Panc1 (cell line): ENCODE measurements around the gene MSN. TPM values are rescaled to one million over a fixed set of nuclear protein-coding genes. Genes with fewer than 3 reads are reported as not detected.

Source experiments
- ATAC-seq: fragments of 200-7000 bp; cut with Tn5 transposase; 2 replicates; pipeline ENCODE4 v1.9.1; 2020; ENCODE audit warnings: mild to moderate bottlenecking, moderate library complexity
- BruUV-seq: library from RNA; stranded (reverse); fragments of 400-500 nt; replicated peaks from 2 replicates; lab custom pipeline; 2021; lab: Mats Ljungman, UMichigan
- CTCF ChIA-PET: fragments of 300-600 bp; sonication (Branson Sonifier 250); formaldehyde crosslinking; loops from one replicate; lab custom pipeline; 2022; ENCODE audit warnings: antibody characterized with exemption; lab: Charles Lee
- POLR2A ChIA-PET: fragments of 300-600 bp; sonication (Branson Sonifier 250); formaldehyde crosslinking; loops from one replicate; lab custom pipeline; 2022; ENCODE audit warnings: antibody characterized with exemption; lab: Charles Lee
- DNase-seq: peaks from one replicate; pipeline ENCODE4 v3.0.0-alpha.2; 2010; ENCODE audit warnings: low read depth, low spot score
- H3K27ac ChIP-seq: 2 replicates; pipeline ENCODE4 v1.5.1; 2011; ENCODE audit warnings: mild to moderate bottlenecking, low read length, inconsistent platforms
- H3K27me3 ChIP-seq: fragments of 200-500 bp; sonication (Bioruptor generic); 2 replicates; pipeline ENCODE4 v1.6.0; 2014; ENCODE audit warnings: low read length, inconsistent platforms; ENCODE audit not compliant: control insufficient read depth, insufficient read depth
- H3K36me3 ChIP-seq: fragments of 200-500 bp; sonication (Bioruptor generic); 2 replicates; pipeline ENCODE4 v1.5.1; 2014; ENCODE audit warnings: inconsistent platforms, mild to moderate bottlenecking, low read length, moderate library complexity; ENCODE audit not compliant: control insufficient read depth, insufficient read depth
- H3K4me1 ChIP-seq: 2 replicates; pipeline ENCODE4 v1.5.1; 2011; ENCODE audit warnings: inconsistent platforms, mild to moderate bottlenecking, low read length, moderate library complexity; ENCODE audit not compliant: control insufficient read depth, insufficient read depth
- H3K4me3 ChIP-seq, 2 experiments: 2 replicates each; pipeline ENCODE4 v1.5.1; 2011 to 2012; ENCODE audit warnings: low read depth in 2 of 2, low read length in 2 of 2, mild to moderate bottlenecking in 2 of 2, inconsistent platforms in 1 of 2, moderate library complexity in 1 of 2
- H3K9me3 ChIP-seq: fragments of 200-500 bp; sonication (Bioruptor generic); 2 replicates; pipeline ENCODE4 v1.5.1; 2014; ENCODE audit warnings: low read depth, mild to moderate bottlenecking, inconsistent platforms, low read length, moderate library complexity; ENCODE audit not compliant: control insufficient read depth, insufficient read depth
- POLR2AphosphoS5 ChIP-seq: IDR thresholded peaks from 2 replicates; pipeline ENCODE4 v1.6.1; 2012; ENCODE audit warnings: mild to moderate bottlenecking, low read depth, low read length, moderate library complexity
- SIN3A ChIP-seq: IDR thresholded peaks from 2 replicates; pipeline ENCODE4 v1.6.1; 2012; ENCODE audit warnings: low read depth, mild to moderate bottlenecking, low read length, moderate library complexity, borderline replicate concordance; ENCODE audit not compliant: insufficient read depth
- TCF7L2 ChIP-seq: IDR thresholded peaks from 2 replicates; pipeline ENCODE4 v1.6.1; 2011; ENCODE audit warnings: mild to moderate bottlenecking, low read depth, low read length, inconsistent platforms
- in situ Hi-C: cut with HindIII; loops from 2 replicates; pipeline ENCODE4 v1.10.0; 2016; ENCODE audit warnings: low sequenced_read_pairs, low pct_unique_long_range_greater_than_20kb
- intact Hi-C: fragments of 100-400 bp; cut with micrococcal nuclease; formaldehyde crosslinking; loops from one replicate; pipeline ENCODE4 v1.10.0; 2022; ENCODE audit not compliant: unreplicated experiment
- total RNA-seq: library from RNA; stranded (reverse); gene quantifications from one replicate; pipeline ENCODE4 v1.2.1, GENCODE V29; 2021; ENCODE audit not compliant: unreplicated experiment
- TF ChIP-seq, protein P1 (sequence below): fragments of 450-650 bp; IDR thresholded peaks from 2 replicates; pipeline ENCODE4 v1.5.1; 2017; ENCODE audit warnings: mild to moderate bottlenecking
- TF ChIP-seq, protein P2 (sequence below), 2 experiments: IDR thresholded peaks; 2 replicates each; pipeline ENCODE4 v1.6.1; 2011 to 2012; ENCODE audit warnings: low read depth in 2 of 2, control low read depth in 1 of 2, low read length in 1 of 2, mild to moderate bottlenecking in 1 of 2, moderate library complexity in 1 of 2; ENCODE audit not compliant: insufficient read depth in 1 of 2

Gene MSN
- total RNA-seq, 1 experiment from 2014 or later, result 185 TPM

DNA sequence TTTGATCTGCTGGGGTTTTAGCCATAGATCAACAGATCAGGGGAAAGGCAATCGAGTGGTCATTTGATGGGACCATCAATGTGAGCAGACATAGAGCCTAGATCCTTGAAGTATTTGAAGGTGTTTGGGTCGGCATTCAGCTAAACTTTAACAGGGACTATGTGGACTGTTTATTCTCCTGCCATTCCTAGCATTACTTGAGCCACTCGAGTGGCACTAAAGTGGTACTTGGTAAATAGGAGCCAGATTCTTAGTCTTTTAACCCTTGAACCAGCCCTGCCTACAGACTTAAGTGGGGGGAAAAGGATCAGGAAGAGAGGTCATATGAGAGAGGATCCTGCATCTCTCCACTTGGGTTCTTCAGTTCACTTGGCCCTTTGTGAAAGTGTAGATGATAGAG is 3.8 kb downstream of the MSN start:
- intact Hi-C loops, result no loop called here
- no peak for TF ChIP-seq SIN3A
- TF ChIP-seq, protein P1, sequence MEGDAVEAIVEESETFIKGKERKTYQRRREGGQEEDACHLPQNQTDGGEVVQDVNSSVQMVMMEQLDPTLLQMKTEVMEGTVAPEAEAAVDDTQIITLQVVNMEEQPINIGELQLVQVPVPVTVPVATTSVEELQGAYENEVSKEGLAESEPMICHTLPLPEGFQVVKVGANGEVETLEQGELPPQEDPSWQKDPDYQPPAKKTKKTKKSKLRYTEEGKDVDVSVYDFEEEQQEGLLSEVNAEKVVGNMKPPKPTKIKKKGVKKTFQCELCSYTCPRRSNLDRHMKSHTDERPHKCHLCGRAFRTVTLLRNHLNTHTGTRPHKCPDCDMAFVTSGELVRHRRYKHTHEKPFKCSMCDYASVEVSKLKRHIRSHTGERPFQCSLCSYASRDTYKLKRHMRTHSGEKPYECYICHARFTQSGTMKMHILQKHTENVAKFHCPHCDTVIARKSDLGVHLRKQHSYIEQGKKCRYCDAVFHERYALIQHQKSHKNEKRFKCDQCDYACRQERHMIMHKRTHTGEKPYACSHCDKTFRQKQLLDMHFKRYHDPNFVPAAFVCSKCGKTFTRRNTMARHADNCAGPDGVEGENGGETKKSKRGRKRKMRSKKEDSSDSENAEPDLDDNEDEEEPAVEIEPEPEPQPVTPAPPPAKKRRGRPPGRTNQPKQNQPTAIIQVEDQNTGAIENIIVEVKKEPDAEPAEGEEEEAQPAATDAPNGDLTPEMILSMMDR, result no peak
- TF ChIP-seq, protein P2, sequence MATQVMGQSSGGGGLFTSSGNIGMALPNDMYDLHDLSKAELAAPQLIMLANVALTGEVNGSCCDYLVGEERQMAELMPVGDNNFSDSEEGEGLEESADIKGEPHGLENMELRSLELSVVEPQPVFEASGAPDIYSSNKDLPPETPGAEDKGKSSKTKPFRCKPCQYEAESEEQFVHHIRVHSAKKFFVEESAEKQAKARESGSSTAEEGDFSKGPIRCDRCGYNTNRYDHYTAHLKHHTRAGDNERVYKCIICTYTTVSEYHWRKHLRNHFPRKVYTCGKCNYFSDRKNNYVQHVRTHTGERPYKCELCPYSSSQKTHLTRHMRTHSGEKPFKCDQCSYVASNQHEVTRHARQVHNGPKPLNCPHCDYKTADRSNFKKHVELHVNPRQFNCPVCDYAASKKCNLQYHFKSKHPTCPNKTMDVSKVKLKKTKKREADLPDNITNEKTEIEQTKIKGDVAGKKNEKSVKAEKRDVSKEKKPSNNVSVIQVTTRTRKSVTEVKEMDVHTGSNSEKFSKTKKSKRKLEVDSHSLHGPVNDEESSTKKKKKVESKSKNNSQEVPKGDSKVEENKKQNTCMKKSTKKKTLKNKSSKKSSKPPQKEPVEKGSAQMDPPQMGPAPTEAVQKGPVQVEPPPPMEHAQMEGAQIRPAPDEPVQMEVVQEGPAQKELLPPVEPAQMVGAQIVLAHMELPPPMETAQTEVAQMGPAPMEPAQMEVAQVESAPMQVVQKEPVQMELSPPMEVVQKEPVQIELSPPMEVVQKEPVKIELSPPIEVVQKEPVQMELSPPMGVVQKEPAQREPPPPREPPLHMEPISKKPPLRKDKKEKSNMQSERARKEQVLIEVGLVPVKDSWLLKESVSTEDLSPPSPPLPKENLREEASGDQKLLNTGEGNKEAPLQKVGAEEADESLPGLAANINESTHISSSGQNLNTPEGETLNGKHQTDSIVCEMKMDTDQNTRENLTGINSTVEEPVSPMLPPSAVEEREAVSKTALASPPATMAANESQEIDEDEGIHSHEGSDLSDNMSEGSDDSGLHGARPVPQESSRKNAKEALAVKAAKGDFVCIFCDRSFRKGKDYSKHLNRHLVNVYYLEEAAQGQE (IDR thresholded peaks at IDR 0.05; ENCODE audit: insufficient read depth in 1 of 2, low read depth in 2 of 2, low read length in 1 of 2), result no peak
- no peak for TF ChIP-seq POLR2AphosphoS5
- no peak for TF ChIP-seq TCF7L2
- H3K9me3 ChIP-seq, result no peaks in the 10 kb centered on the region
- DNase-seq, result no peak
- no peak overlapping the region for H3K4me3 ChIP-seq
- no peak for ATAC-seq
- no peaks in the 10 kb centered on the region; the same call in 1 of the 2 replicates for H3K36me3 ChIP-seq
- 0 out of 2 replicates have a peak overlapping the region, but pooled peaks have one; percentile 44 for H3K27ac ChIP-seq
- ChIA-PET POLR2A (no interaction called here), CTCF (no interaction called here)
- no peaks in the 10 kb centered on the region for H3K27me3 ChIP-seq
- no TSS peak for BruUV-seq
- in situ Hi-C loops, result no loop called here
- H3K4me1 ChIP-seq, result peaks cover 17% of the 10 kb centered on the region

DNA sequence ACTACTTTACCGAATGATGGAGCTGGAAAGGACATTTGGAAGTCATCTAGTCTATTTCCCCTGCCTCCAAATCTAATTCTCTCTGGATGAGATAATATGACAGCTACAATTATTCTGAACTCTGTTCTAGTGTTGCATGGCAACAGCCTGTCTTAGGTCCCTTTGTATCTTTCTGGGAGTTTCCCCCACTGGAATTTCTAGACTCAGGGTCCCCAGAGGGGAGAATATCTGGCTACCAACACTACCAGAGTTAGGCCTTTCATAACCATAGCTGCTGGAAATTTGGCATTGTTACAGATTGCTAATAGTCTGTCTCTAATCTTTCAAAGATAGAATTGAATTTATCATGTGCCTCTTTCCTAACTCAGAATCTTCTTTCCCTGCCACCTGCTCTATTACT is 4.5 kb downstream of the MSN start:
- in situ Hi-C loops (no loop called here), intact Hi-C loops (no loop called here)
- no peak overlapping the region for H3K4me3 ChIP-seq
- H3K36me3 ChIP-seq, result no peaks in the 10 kb centered on the region; the same call in 1 of the 2 replicates
- DNase-seq, result no peak
- TF ChIP-seq TCF7L2 (no peak), SIN3A (no peak), POLR2AphosphoS5 (no peak)
- TF ChIP-seq, protein P1, result no peak
- TF ChIP-seq, protein P2 (IDR thresholded peaks at IDR 0.05; ENCODE audit: insufficient read depth in 1 of 2, low read depth in 2 of 2, low read length in 1 of 2), result no peak
- H3K4me1 ChIP-seq, result peaks cover 14% of the 10 kb centered on the region
- CTCF ChIA-PET, result no interaction called here
- H3K9me3 ChIP-seq, result no peaks in the 10 kb centered on the region
- BruUV-seq, result no TSS peak
- no peaks in the 10 kb centered on the region for H3K27me3 ChIP-seq
- H3K27ac ChIP-seq, result no peak overlapping the region
- ATAC-seq, result no peak
- POLR2A ChIA-PET, result no interaction called here
